ENCODE data around the gene ZNF277.

GRCh38 chr7:112157072-112157471 is 49.4 kb upstream of the ZNF277 start:
- TF ChIP-seq CTCF (IDR thresholded peaks at IDR 0.05; ENCODE audit: low read depth, low read length, missing input control) (no peak), RAD21 (IDR thresholded peaks at IDR 0.05) (no peak), RXRA (IDR thresholded peaks at IDR 0.05) (no peak), TAF1 (conservative IDR thresholded peaks at IDR 0.05) (no peak)
